HG02678 (cell line): ENCODE data around the gene TAF11L2.
"Not testable (repeated sequence)": the region's sequence is repeated elsewhere in the genome, so short reads cannot be mapped to it uniquely, and the experiment has no call there.

ENCODE experiments used
- ATAC-seq: cut with Tn5 transposase; IDR thresholded peaks from one replicate; pipeline ENCODE4 v1.9.1; 2021; ENCODE audit warnings: mild to moderate bottlenecking, moderate library complexity; ENCODE audit not compliant: unreplicated experiment

Gene TAF11L2

GRCh38 chr5:17497931-17498330, at the start of gene TAF11L2:
TAF11L2 (plus strand) TSS chr5:17498231.
- not testable (repeated sequence) for ATAC-seq

- no peak for ATAC-seq
Observed at GRCh38 chr5:17448877-17449276, 49.2 kb upstream of the TAF11L2 start.

GRCh38 chr5:17452936-17453335, 45.1 kb upstream of the TAF11L2 start:
- ATAC-seq, result no peak

DNA sequence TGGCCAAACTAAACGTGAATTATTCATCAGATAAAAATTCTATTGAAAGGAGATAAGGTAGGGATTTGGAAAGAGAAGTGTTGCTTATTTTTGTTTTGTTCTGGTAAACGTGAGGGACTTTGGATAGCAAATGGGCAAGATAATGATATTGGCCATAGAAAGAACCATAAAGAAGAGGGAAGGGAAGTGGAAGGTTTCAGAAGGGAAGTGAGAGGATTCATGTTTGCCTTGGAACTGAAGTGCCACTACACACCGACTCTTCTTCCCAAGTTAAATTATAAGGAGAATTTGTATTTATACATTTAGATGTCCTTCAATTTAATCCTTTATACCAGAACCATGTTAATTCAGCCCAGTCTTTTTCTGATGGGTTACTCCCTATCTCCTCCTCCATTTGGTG, 42.1 kb upstream of the TAF11L2 start:
- no peak for ATAC-seq

DNA sequence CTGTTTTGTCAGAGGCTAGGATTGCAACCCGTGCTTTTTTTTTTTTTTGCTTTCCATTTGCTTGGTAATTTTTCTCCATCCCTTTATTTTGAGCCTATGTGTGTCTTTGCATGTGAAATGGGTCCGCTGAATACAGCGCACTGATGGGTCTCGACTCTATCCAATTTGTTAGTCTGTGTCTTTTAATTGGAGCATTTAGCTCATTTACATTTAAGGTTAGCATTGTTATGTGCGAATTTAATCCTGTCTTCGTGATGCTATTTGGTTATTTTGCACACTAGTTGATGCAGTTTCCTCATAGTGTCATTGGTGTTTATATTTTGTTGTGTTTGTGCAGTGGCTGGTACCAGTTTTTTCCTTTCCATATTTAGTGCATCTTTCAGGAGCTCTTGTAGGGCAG, 36.2 kb upstream of the TAF11L2 start:
- no peak for ATAC-seq

DNA sequence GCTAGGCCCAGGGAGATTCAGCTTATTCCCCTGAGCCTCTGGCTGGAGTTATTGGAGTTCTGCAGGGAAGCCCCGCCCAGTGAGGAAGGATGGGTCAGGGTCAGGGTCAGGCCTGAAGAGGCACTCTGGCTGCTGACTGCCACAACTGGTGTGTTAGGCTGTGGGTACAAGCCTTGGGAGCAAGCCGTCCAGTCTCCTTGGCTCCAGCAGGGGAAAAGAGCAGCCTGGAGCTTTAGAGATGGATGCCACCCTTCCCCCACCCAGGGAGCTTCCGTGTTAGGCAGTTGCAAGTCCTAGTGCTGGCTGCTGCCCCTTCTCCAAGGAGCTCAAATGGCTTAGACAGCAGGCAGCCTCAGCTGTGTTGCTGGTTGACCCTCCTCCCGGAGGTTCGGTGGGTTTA, 34.4 kb upstream of the TAF11L2 start:
- no peak for ATAC-seq

GRCh38 chr5:17470064-17470463, 28.0 kb upstream of the TAF11L2 start:
- ATAC-seq, result no peak

- ATAC-seq, result not testable (repeated sequence)
Observed at GRCh38 chr5:17475064-17475463, 23.0 kb upstream of the TAF11L2 start.

DNA sequence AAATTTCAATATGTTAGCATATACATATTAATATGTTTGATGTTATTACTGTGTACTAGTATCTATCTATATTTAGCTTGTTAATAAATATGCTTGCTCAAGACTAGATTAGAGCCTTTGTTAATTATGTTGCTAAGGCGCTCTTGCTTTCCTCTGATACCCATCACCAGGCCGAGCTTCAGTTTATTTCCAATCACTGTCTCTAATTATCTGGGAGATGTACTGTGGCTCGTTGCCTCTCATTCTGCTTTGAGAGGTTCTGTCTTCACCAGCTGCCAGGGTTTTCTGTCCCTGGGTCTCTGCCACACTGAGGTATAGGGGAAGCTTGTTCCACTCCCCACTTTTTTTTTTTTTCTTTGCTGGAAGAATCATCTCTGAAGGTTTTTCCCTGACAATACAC, 21.0 kb upstream of the TAF11L2 start:
- ATAC-seq, result no peak

DNA sequence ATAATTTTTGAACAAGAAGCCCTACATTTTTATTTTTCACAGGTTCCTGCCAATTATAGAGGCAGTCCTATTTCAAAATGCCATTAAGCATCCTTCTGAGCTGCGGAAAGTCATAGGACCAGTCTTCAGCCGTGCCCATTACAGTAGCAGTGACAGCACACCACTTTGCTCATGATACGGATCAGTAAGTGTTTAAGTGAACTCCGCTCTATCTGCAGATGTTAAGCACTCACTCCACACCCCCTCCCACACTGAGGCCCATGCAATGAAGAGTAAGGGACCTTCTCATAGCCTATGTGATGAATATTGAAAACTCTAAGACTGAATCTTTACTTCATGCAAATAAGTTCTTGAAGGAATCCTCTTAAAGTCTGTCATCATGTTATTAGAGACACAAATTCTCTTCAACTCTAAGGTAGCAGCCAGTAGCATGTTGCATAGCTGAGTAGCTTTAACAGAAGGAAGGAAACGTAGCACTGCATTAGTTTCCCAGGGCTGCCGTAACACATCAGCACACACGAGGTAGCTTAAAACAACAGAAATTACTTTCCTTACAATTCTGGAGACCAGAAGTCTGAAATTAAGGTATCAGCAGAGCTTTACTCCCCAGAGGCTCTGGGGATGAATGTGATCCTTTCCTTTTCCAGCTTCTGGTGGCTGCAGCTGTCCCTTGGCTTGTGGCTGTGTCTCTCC, 20.3 kb upstream of the TAF11L2 start:
- ATAC-seq, result no peak

GRCh38 chr5:17481378-17481777, 16.7 kb upstream of the TAF11L2 start:
- ATAC-seq, result no peak

DNA sequence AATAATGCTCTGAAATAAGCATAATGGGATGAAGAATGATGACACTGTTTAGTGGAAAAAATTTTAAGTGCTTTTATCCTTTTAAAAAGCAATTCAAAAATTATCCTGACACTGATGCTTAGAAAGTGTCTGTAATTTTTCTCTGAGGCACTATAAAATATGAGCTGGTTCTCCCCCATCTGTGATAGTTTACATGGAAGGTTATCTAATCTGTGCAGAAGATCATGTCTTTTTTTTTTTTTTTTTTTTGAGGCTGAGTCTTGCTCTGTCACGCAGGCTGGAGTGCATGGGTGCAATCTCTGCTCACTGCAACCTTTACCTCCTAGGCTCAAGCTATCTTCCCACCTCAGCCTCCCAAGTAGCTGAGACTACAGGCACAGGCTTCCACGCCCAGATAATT, 15.2 kb upstream of the TAF11L2 start:
- ATAC-seq, result no peak

DNA sequence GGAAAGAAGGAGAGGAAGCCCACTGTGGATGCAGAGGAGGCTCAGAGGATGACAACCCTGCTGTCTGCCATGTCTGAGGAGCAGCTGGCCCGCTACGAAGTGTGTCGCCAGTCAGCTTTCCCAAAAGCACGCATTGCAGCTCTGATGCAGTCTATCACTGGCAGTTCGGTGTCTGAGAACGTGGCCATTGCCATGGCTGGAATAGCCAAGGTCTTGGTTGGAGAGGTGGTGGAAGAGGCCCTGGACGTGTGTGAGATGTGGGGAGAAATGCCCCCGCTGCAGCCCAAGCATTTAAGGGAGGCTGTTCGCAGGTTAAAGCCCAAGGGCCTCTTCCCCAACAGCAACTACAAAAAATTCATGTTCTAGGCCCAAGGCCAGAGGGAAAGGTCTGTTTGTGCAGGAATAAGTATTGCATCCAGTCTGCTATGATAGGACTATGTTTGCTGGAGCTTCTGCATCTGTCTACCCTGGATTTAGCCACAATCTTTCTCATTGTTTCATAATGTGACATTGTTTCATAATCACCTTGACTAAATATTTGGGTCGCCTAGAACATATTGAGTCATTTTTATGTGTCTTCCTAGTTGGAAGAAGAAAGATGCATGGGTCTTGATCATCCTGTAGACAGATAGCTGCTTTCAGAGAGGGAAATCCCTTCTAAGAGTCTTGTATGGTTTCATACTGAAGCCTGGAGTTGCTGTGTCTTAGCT, 11.4 kb upstream of the TAF11L2 start:
- not testable (repeated sequence) for ATAC-seq

- ATAC-seq, result no peak
Observed at GRCh38 chr5:17487174-17487512, 10.9 kb upstream of the TAF11L2 start.

GRCh38 chr5:17491257-17491656, 6.8 kb upstream of the TAF11L2 start:
- ATAC-seq, result not testable (repeated sequence)

- ATAC-seq, result no peak
Observed at GRCh38 chr5:17492770-17493169, 5.3 kb upstream of the TAF11L2 start.

DNA sequence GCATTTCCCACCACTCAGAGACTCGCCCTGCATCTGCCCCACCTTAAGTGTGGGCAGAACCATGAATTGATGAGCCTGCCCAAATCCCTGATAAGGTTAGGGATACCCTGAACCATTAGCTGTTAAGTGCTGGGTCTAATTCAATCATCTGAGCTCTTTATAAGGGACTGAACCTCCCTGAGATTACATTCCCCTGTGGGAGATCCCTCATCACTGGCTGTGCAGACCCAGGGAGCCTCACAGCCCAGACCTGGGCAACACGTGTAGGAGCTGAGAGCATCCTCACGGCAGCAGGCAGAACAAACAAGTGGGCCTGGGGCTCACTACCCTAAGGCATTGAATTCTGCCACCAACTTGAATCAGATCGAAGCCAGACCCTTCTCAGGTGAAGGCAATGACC, 585 bp upstream of the TAF11L2 start:
- ATAC-seq, result no peak

DNA sequence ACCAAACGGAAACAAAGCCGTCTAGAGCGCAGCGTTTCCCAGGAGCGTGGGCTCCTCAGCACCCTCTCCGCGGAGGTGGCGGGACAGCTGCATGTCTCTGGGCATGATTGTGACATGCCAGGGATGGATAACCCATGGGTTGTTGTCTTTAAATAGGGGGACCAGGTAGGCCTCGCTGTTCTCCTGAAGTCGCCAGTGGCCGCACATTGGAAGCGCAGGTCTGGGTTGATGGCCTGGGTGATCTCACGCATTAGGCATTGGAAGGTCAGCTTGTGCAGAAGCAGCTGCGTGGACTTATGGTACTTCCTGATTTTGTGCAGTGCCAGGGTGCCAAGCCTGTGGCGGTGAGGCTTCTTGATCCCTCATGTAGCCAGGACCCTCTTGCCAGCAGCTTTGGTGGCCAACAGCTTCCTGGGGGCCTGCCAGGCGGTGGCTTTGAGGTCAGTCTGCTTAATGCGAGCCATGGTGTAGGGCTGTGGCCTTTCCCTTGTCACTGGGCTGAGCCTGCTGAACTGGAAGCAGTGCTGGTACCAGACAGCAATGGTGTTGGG, 13.8 kb downstream of the TAF11L2 start:
- ATAC-seq, result no peak

DNA sequence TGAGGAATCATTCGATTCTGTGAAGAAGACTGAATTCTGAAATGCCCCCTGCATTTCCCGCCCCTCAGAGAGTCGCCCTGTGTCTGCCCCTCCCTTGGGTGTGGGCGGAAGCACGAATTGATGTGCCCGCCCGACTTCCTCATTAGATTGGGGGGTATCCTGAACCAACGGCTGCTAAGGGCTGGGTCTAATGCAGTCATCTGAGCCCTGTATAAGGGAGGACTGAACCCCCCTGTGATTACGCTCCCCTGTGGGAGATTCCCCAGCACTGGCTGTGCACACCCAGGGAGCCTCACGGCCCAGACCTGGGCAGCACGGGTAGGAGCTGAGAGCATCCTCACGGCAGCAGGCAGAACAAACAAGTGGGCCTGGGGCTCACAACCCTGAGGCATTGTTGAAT, 19.5 kb downstream of the TAF11L2 start:
- not testable (repeated sequence) for ATAC-seq

DNA sequence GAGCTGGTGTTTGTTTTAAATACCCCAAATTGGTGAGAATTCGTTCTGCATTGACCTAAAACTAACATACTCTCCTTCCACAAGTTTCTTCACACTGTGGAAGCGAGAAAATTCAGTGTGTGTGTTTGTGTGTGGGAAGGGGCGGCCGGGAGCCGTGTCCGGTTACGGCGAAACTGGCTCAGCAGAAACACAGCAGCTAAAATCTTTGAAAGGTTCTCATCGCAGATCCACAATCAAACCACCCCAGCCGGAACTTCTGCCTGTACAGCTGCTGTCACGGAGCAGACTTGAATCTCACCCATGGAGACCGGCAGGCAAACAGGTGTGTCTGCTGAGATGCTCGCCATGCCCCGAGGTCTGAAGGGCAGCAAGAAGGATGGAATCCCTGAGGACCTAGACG, 20.0 kb downstream of the TAF11L2 start, which contains the start of gene TAF11L3:
Gene TAF11L3 (plus strand): TSS at position 301 of the 400 bp plus-strand sequence.
- not testable (repeated sequence) for ATAC-seq

DNA sequence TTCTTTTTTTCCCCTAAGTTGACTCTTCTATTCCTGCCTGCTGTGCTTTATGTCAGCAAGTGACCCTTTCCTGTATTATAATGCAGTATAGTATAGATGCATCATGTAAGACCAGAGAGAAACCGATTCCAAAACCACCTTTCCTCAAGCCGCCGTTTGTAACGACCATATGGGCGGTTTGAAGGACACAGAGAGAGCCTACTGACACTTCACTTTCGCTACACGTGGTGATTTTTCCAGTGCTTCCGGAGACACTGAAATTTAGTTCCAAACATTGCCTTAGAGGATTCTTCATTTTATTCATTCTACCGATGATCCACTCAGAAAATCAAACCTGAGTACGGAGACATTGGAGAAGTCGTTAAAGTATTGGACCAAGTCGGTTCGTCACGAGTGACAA, 21.5 kb downstream of the TAF11L2 start:
- ATAC-seq, result not testable (repeated sequence)

DNA sequence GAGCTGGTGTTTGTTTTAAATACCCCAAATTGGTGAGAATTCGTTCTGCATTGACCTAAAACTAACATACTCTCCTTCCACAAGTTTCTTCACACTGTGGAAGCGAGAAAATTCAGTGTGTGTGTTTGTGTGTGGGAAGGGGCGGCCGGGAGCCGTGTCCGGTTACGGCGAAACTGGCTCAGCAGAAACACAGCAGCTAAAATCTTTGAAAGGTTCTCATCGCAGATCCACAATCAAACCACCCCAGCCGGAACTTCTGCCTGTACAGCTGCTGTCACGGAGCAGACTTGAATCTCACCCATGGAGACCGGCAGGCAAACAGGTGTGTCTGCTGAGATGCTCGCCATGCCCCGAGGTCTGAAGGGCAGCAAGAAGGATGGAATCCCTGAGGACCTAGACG, 23.5 kb downstream of the TAF11L2 start, which contains the start of gene TAF11L4:
Gene TAF11L4 (plus strand): TSS at position 301 of the 400 bp plus-strand sequence.
- not testable (repeated sequence) for ATAC-seq
